ENCODE results near the gene TIPARP.

- TF ChIP-seq CHD1 (IDR thresholded peaks at IDR 0.05; ENCODE audit: low read depth, low read length): no peak
- TF ChIP-seq CTCF (IDR thresholded peaks at IDR 0.05; ENCODE audit: control extremely low read depth in 1 of 3, insufficient read depth in 1 of 3, low read depth in 1 of 3, low read length in 3 of 3): no peak
- TF ChIP-seq CEBPB (IDR thresholded peaks at IDR 0.05; ENCODE audit: low read depth, low read length): no peak
- TF ChIP-seq SUZ12 (IDR thresholded peaks at IDR 0.05; ENCODE audit: low read length): no peak
- TF ChIP-seq EZH2 (IDR thresholded peaks at IDR 0.05; ENCODE audit: low read depth, low read length, severe bottlenecking): no peak
- no peak for TF ChIP-seq EP300 (IDR thresholded peaks at IDR 0.05; ENCODE audit: borderline replicate concordance in 1 of 2, low read depth in 2 of 2, low read length in 2 of 2)
- TF ChIP-seq HDAC6 (IDR thresholded peaks at IDR 0.05; ENCODE audit: low read depth, low read length): no peak
- TF ChIP-seq SIX5 (IDR thresholded peaks at IDR 0.05; ENCODE audit: low read depth, low read length): no peak
- no peak for TF ChIP-seq GABPA (IDR thresholded peaks at IDR 0.05; ENCODE audit: borderline replicate concordance, insufficient read depth, low read length)
- TF ChIP-seq JUN (IDR thresholded peaks at IDR 0.05; ENCODE audit: low read depth, low read length): no peak
These were observed 46.4 kb downstream of the TIPARP start for GRCh38 chr3:156720826-156721225.
